ENCODE data around the gene FALEC. TPM values are rescaled to one million over a fixed set of nuclear protein-coding genes. Genes with fewer than 3 reads are reported as not detected.
A peak's percentile ranks its signal among the peaks of the same experiment; 100 is the strongest.

Gene FALEC
- total and polyA plus RNA-seq, 9 of the 15 experiments (the other 6 are each of a cell fraction or from before 2014, with no cell fraction given) = 0.15 to 1.8 (median 0.53) TPM; not detected in 5

- 0 out of 2 replicates have a peak, but pooled peaks have one; percentile 39 for TF ChIP-seq ZNF395 (CRISPR knock-in tag; IDR thresholded peaks at IDR 0.05)
- TF ChIP-seq SETDB1 (IDR thresholded peaks at IDR 0.05; ENCODE audit: low read length) = no peak
- 0 out of 2 replicates have a peak, but pooled peaks have one; percentile 22 for TF ChIP-seq KAT7 (CRISPR knock-in tag; IDR thresholded peaks at IDR 0.05; ENCODE audit: borderline replicate concordance)
- no peak for TF ChIP-seq CHD1 (IDR thresholded peaks at IDR 0.05; ENCODE audit: low read length)
- no peak for TF ChIP-seq RFX7 (CRISPR knock-in tag; IDR thresholded peaks at IDR 0.05)
- no peak for TF ChIP-seq SMARCC2 (IDR thresholded peaks at IDR 0.05; ENCODE audit: low read depth)
- TF ChIP-seq RBM15 (IDR thresholded peaks at IDR 0.05; ENCODE audit: insufficient read depth, low read length) = no peak
- no peak for TF ChIP-seq ATF1 (CRISPR knock-in tag; IDR thresholded peaks at IDR 0.05)
- TF ChIP-seq ATF1 (tag; IDR thresholded peaks at IDR 0.05) = peak; percentile 70
- TF ChIP-seq ZC3H4 (CRISPR knock-in tag; IDR thresholded peaks at IDR 0.05; ENCODE audit: borderline replicate concordance) = no peak
- no peak for TF ChIP-seq NR0B1 (IDR thresholded peaks at IDR 0.05; ENCODE audit: partially characterized antibody)
- no peak for TF ChIP-seq ZNF324 (CRISPR knock-in tag; IDR thresholded peaks at IDR 0.05)
- TF ChIP-seq ETS1 (conservative IDR thresholded peaks at IDR 0.05; ENCODE audit: control insufficient read depth, low read depth, low read length) = 0 out of 2 replicates have a peak, but pooled peaks have one; percentile 53
- TF ChIP-seq GABPB1 (CRISPR knock-in tag; IDR thresholded peaks at IDR 0.05) = peak; percentile 8; the same call in 1 of the 2 replicates
- no peak for TF ChIP-seq PBX2 (CRISPR knock-in tag; IDR thresholded peaks at IDR 0.05; ENCODE audit: low read depth)
- TF ChIP-seq PBX2 (tag; conservative IDR thresholded peaks at IDR 0.05; ENCODE audit: low read depth) = no peak
- TF ChIP-seq ETV1 (tag; conservative IDR thresholded peaks at IDR 0.05; ENCODE audit: low read depth) = no peak
- 0 out of 4 replicates have a peak, but pooled peaks of 1 of the 2 experiments have one; percentile 3 for TF ChIP-seq TEAD1 (CRISPR knock-in tag; IDR thresholded peaks at IDR 0.05)
- TF ChIP-seq STAT6 (CRISPR knock-in tag; IDR thresholded peaks at IDR 0.05) = no peak
These were observed 46.5 kb downstream of the FALEC start (continued) for GRCh38 chr1:150561974-150562445.

Measured in K562 (cell line).